GM18498 (cell line): Measurements from ENCODE around the gene PDE10A.
A peak's percentile ranks its signal among the peaks of the same experiment; 100 is the strongest.
"Not testable (repeated sequence)": the region's sequence is repeated elsewhere in the genome, so short reads cannot be mapped to it uniquely, and the experiment has no call there.

Experiments used
- ATAC-seq: cut with Tn5 transposase; IDR thresholded peaks from one replicate; pipeline ENCODE4 v1.9.1; 2021; ENCODE audit warnings: mild to moderate bottlenecking, moderate library complexity; ENCODE audit not compliant: unreplicated experiment

Gene PDE10A

DNA sequence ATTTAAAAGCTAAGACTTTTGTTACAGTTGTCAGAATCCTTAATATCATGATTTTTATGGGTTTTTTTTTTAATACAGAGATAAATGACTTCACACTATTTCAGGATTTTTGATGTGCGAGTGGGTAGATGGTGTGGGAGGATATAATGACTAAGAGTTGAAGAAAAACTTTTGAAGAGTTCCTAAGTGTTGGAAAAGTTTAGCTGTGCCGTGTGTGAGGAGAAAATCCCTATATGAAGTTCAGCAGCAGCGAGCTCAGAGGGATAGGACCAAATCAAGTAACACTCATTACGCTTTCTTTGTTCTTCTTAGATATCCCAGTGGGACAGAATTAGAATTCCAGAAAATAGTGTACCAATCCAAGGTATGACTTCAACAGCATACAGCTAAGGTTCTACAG, 34.1 kb downstream of the PDE10A start:
- no peak for ATAC-seq

GRCh38 chr6:165627366-165627765, 35.7 kb downstream of the PDE10A start:
- no peak for ATAC-seq

- ATAC-seq, result no peak
These were observed 36.3 kb downstream of the PDE10A start for GRCh38 chr6:165626711-165627110.

DNA sequence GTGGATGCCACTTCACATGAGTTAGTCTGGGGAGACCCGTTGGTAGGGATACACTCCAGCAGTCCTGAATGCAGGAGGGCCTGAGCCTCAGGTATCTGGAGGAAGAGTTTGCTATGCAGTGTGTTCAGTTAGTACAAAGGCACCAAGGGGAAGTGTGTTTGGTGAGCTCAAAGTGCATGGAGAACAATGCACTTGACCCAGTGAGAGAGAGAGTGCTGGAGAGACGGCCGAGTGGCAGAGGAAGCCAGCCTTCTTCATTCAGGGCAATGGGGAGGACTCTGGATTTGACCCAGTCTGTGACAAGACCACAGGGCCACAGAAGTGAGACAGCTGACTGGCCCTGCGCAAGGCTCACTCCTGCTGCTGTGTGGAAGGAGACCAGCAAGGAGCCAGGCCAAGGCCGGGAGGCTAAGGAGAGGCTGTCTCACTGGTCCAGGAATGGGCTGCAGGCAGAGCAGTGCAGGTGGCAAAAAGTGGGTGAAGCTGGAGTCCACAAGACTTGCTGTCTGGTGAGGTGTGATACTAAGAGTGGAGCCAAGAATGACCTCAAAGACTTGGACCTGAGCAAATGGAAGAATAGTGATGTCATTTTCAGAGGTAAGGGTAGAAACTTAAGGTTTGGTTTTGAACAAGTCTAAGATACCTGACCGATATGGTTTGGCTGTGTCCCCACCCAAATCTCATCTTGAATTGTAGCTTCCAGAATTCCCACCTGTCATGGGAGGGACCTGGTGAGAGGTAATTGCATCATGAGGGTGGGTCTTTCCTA, 38.0 kb downstream of the PDE10A start:
- ATAC-seq, result no peak

DNA sequence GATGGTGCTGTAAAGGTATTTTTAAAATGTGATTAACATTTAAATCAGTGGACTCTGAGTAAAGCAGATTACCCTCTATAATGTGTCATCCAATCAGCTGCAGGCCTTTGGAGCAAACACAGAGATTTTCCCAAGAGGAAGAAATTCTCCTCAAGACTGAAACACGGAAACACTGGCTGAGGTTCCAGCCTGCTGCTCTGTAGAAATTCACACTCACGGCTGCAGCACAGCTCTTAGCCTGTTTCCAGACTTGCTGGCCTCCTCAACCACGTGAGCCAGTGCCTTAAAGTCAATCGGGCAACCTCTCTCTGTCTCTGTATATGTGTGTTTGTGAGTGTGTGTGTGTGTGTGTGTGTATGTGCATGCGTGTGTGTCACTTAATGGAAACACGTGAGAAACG, 41.1 kb downstream of the PDE10A start:
- no peak for ATAC-seq

- not testable (repeated sequence) for ATAC-seq
These were observed 44.1 kb downstream of the PDE10A start for GRCh38 chr6:165618891-165619290.

DNA sequence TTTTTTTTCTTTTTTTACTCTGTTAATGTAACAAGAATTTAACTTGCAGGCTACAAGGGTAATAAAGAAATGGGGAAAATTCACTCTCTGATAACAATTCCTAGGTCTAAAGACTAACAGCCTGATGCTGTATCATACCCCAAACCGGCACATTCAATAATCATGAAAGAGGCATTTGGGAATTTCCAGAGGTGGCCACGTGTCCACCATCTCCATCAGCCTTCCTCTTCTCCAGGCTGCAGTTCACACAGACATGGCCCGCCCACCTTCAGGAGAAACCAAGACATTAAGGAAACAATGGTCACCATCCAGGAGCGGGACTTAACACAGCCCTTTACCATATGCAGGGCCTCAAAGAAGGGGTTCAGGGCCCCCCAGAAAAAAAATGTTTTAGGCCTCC, 44.8 kb downstream of the PDE10A start:
- no peak for ATAC-seq

- ATAC-seq, result no peak
These were observed 45.5 kb downstream of the PDE10A start for GRCh38 chr6:165617528-165617927.

DNA sequence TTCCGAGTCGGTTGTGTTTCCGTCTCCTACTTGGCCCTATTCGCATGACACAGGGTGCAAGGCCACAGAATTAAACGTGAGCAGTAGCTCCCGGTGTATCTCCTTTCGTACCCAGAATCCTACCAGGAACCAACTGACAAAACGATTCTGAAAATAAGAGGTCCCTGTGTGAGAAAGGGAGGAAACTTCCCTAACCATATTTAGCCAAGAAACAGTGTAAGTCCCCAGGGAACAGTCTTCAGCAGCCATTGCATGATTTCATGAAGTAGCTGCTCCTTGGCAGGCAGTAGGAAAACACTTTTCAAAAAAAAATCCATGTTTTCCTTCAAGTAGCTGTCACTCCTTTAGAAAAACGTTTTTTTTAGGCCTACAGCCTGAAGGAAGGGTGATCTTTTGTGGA, 46.9 kb downstream of the PDE10A start:
- ATAC-seq, result no peak

DNA sequence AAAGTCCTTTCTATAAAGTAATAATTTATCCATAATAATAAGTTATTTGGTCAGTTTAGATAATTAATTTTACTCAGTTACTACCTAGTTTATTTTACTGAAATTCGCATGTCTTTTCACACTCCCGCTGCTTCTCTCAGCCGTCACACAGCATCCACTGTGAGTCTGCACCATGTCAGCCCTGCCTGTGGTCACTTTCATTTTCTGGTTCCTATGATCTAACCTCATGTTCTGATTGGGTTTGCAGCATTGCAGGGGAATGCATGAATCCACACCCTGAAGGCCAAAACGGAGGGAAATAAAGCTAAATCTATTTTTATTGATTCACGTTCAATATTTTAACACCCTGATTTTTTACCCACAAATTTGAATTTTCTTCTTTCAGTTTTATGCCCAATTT, 47.4 kb downstream of the PDE10A start:
- ATAC-seq, result peak; percentile 75

- no peak for ATAC-seq
These were observed 51.7 kb downstream of the PDE10A start for GRCh38 chr6:165611294-165611693.

GRCh38 chr6:165608577-165608976, 54.5 kb downstream of the PDE10A start:
- ATAC-seq, result not testable (repeated sequence)

GRCh38 chr6:165606740-165607008, 56.4 kb downstream of the PDE10A start:
- ATAC-seq, result no peak

DNA sequence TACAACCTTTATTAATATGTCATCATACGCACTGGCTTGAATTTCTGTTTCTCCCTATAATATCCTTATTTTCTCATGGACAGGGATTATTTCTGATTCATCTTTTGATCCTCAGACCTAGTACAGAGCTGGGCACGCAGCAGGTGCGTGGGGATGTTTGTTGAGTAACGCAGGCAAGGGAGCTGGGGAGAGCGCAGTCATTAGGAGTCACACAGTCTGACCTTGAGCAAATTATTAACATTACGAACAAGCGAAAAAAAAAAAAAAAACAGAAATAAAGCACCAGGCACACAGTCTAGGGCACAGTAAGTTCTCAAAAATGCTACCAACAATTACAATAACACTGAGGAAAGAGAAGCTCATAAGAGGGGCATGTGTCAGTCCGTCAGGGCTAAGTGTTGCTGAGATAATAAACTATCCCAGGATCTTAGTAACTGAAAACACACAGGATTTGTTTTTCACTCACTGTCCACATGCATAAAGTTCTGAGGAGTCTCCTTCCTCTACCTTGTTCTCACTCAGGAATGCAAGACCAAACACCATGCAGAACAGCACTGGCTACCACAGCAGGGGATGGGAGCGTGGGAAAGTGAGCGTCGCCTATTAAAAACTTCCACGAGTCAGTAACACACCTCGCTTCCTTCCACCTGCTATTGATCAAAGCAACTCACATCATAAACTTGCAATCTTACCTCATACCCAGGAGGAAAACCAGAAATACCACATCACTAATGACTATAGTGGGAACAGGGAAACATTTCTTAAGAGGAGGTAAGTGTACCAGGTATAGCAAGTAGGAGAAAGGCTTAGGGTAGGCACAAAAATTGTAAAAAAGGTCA, 56.9 kb downstream of the PDE10A start:
- no peak for ATAC-seq

DNA sequence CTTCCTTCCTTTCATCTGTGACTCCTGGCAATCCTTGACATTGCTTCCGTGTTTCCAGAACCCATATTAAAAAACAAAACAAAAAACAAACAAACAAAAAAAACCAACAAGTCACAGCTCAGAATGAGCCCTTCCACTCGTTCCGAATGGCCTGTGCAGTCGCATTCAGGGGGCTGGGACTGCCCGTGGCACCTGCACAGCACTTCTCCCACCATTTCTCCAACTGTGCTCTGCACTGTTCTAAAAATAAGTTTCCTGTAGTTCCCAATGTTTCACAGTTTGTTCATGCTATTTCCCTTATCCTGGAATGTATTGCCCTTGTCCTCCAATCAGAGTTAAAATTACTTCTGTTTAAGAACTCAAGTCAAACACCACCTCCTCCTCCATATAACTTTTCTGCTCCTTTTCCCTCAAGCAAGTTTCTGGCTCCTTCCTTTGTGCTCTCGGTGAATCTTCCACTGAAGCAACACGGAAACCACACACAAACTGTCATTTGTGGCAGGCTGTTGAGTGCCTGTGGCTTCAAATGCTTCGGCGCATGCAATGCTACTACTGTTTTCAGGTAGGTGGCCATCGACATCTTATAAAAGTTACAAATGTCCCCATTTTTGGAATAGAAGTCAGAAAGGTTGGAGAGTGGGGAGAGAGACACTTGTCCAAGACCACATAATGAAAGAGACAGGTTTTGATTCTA, 57.7 kb downstream of the PDE10A start:
- no peak for ATAC-seq

DNA sequence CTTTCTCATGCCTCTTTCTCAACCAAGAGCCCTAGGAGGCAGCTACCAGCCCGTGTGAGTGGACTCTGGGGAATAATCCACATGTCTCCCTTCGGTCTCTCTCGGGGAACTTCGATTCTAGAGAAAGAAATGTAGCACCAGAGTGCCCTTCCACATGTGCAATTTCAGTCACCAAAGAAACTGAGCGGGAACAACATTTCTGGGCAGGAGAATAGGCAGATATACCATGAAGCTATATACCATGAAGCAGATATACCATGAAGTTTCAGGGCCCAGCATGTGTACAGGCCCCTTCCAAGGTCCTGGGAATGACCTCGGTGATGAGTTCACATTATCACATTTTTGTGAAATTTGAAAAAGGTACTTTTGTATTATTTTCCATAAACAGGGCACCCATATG, 60.8 kb downstream of the PDE10A start:
- ATAC-seq, result no peak

DNA sequence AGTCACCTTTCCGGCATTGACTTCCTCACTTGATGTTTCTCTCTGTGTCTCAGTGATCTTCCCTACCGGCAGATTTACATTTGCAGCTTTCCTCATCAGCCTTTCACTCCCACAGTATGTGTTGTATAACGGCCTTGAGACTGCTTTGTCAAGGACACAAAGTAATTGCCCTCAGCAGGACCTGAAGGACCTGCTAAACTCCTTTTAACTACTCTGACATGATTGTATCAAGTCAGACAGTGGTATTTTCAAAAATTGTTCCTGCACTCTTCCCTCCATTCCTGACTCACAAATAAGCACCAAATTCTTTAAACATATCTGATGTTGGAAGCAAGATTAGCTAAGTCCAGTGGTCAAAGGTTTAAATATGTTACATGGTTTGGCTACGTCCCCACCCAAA, 62.4 kb downstream of the PDE10A start:
- no peak for ATAC-seq

GRCh38 chr6:165599596-165600487, 63.2 kb downstream of the PDE10A start:
- no peak for ATAC-seq

DNA sequence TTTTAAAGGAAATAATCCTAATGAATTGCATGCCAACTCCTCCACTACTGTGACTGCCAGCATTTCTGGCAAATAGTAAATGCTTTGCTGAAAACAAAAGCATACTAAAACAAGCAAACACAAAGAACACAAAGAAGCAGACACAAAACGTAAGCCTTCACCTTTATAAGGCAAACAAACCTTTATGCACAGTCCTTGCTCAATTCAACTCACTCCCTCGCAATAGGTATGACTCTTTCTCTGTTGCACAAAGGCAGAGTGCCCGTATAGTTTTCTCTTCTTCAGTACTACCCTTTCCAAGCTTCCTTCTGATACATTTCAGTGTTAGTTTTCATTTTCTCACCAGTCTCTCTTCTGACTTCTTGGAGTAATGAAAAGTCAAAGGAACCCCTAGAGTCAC, 63.9 kb downstream of the PDE10A start:
- ATAC-seq, result no peak

DNA sequence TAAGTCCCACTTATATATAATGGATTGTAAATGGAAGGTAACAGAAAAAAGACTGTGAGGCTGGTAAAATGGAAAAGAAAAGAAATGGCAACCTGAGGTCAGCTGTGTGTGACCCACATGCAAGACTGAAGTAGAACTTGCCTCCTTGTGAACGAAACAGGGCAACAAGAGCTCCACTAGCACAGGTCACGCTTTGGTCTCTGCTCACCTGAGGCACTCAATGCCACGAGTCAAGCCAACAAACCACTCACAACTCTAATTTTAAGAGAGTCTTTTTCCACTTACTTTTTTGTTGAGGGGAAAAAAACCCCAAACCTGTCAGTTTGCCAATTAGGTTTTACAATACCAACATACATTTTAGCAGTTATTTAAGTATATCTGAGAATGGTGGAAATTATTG, 65.2 kb downstream of the PDE10A start:
- no peak for ATAC-seq
